Stimulated activated CD8-positive, alpha-beta memory T cell treated with anti-CD3 and anti-CD28 coated beads, Interleukin-15, amount 100 ng/mL, for 1 hour (primary cell): ENCODE measurements around the gene RBM20.

ENCODE experiments used
- DNase-seq: peaks from one replicate; pipeline ENCODE4 v3.0.0-alpha.2; 2020; ENCODE audit warnings: low read depth

The RBM20 gene

GRCh38 chr10:110871298-110872084 lies 227.4 kb downstream of the RBM20 start, which contains the start of gene PDCD4:
Gene PDCD4, plus strand, starts transcription at chr10:110871928. Its CDS starts 4,100 bp downstream, at chr10:110876028.
- DNase-seq = peak; percentile 88

- DNase-seq = peak; percentile 62
Observed at GRCh38 chr10:110872145-110872983, 228.2 kb downstream of the RBM20 start.

- no peak for DNase-seq
Observed at GRCh38 chr10:110872984-110873923, 229.1 kb downstream of the RBM20 start.

GRCh38 chr10:110873951-110874350 lies 229.8 kb downstream of the RBM20 start:
- no peak for DNase-seq

GRCh38 chr10:110876000-110876399 lies 231.9 kb downstream of the RBM20 start:
- DNase-seq = no peak

GRCh38 chr10:110876788-110877187 lies 232.7 kb downstream of the RBM20 start:
- no peak for DNase-seq

- DNase-seq = no peak
Observed at GRCh38 chr10:110880012-110880411, 235.9 kb downstream of the RBM20 start.

- no peak for DNase-seq
Observed at GRCh38 chr10:110881247-110881646, 237.1 kb downstream of the RBM20 start.

GRCh38 chr10:110881905-110882304 lies 237.8 kb downstream of the RBM20 start:
- no peak for DNase-seq

GRCh38 chr10:110883924-110884323 lies 239.8 kb downstream of the RBM20 start:
- DNase-seq = no peak

- DNase-seq = no peak
Observed at GRCh38 chr10:110885932-110886674, 242.0 kb downstream of the RBM20 start.

GRCh38 chr10:110887560-110887959 lies 243.4 kb downstream of the RBM20 start:
- no peak for DNase-seq
